Uterus (tissue), 2 donors: ENCODE measurements around the gene PSMD8.

ENCODE experiments used
- POLR2A ChIP-seq, 2 donors: fragments of 450-650 bp; IDR thresholded peaks; one replicate each; pipeline ENCODE4 v1.6.1; 2016; ENCODE audit warnings: antibody characterized with exemption in 2 of 2, mild to moderate bottlenecking in 1 of 2, moderate library complexity in 1 of 2
- TF ChIP-seq, protein P1 (sequence below), 4 experiments: fragments of 200-600 bp in 2 of 4; fragments of 450-650 bp in 2 of 4; sonication (generic) in 2 of 4; IDR thresholded peaks; one replicate each; pipeline ENCODE4 v1.5.1; 2016 to 2019; ENCODE audit warnings: antibody characterized with exemption in 4 of 4, mild to moderate bottlenecking in 2 of 4, moderate library complexity in 1 of 4

DNA sequence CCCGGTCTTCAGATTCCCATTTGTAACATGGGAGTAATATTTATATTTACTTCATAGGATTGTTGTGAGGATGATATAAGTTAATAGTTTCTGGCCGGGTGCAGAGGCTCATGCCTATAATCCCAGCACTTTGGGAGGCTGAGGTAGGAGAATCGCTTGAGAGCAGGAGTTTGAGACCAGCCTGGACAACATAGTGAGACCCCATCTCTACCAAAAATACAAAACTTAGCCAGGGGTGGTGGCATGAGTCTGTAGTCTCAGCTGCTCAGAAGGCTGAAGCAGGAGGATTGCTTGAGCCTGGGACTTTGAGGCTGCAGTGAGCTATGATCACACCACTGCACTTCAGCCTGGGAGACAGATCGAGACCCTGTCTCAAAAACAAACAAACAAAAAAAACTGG is 27.5 kb upstream of the PSMD8 start:
- TF ChIP-seq, protein P1, sequence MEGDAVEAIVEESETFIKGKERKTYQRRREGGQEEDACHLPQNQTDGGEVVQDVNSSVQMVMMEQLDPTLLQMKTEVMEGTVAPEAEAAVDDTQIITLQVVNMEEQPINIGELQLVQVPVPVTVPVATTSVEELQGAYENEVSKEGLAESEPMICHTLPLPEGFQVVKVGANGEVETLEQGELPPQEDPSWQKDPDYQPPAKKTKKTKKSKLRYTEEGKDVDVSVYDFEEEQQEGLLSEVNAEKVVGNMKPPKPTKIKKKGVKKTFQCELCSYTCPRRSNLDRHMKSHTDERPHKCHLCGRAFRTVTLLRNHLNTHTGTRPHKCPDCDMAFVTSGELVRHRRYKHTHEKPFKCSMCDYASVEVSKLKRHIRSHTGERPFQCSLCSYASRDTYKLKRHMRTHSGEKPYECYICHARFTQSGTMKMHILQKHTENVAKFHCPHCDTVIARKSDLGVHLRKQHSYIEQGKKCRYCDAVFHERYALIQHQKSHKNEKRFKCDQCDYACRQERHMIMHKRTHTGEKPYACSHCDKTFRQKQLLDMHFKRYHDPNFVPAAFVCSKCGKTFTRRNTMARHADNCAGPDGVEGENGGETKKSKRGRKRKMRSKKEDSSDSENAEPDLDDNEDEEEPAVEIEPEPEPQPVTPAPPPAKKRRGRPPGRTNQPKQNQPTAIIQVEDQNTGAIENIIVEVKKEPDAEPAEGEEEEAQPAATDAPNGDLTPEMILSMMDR (IDR thresholded peaks at IDR 0.05) = no peak
- TF ChIP-seq POLR2A (IDR thresholded peaks at IDR 0.05) = no peak
